HG03469 (cell line): Measurements from ENCODE around the gene INHBB.

ENCODE experiments used
- ATAC-seq: cut with Tn5 transposase; IDR thresholded peaks from one replicate; pipeline ENCODE4 v1.9.1; 2021; ENCODE audit warnings: mild to moderate bottlenecking, moderate library complexity, moderate number of reproducible peaks; ENCODE audit not compliant: unreplicated experiment

The INHBB gene

DNA sequence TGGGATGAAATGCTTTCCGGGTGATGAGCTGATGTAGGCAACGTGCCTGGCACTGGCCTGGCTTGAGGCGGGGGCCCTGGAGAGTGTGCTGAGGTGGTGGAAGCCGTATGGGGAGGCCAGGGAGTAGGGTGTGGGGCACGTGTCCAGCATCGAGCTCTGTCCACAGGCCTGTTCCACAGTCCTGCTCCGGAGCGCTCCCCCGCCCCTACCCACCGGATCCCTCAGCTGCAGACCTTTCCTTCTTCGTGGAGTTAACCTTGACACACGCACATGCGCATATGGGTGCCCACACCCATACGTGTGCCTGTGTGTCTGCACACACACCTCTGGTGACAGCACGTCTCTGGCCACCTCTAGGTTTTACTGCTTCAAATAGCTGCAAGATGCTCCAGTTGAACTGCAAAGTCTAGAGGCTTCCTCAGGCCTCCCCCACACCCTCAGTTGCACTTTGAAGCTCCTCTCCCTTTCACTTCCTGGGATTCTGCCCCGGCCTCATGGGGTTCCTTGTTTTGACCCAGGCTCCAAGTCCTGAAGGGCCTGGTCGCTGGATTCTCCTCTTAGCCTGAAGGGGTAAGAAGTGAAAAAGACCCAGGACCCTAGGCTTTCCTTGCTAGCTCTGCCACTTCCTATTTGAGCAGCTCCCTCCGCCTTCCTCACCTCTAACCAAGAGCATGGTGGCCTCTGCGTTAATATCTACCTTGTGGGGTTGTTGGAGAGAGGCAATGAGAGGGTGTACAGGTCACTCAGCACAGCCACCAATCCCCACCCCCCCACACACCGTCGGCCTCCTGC is 49.5 kb downstream of the INHBB start:
- no peak for ATAC-seq

DNA sequence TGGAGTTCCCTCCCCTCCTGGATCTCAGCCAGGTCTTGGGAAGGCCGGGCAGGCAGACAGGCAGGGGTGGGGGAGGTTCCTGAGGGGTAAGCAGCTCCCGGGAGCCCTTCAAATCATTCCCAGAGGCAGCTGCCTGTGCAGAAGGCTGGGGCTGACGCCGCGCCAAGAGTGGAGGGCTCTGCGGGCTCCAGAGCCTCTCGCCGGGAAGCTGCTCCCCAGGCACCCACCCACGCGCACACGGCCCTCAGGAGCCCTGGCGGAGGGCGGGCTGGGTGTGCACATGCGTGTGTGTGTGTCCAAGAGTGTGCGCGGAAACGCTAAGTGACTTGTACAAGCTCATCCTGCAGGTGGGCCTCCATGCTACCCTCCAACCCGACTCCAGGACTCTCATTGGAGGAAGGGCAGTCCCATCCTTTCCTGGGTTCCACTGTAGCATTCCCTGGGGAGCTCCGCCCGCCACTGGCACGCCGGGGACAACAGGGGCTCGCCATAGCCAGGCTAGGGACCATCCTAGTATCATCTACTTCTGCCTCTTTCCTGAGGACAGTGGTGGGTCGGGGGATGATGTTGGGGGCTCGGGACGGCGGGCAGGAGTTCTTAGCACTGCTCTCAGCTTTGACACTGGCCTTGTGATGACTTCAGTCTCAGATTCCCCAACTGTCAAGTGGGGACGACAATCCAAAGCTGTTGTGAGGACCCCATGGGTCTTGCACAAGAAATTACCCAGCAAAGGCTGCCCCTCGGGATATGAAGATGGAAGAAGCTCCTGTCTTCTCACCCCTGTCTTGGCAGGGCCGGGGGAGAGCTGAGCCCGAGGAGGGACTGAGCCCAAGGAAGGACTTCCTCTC is 50.3 kb downstream of the INHBB start:
- no peak for ATAC-seq

DNA sequence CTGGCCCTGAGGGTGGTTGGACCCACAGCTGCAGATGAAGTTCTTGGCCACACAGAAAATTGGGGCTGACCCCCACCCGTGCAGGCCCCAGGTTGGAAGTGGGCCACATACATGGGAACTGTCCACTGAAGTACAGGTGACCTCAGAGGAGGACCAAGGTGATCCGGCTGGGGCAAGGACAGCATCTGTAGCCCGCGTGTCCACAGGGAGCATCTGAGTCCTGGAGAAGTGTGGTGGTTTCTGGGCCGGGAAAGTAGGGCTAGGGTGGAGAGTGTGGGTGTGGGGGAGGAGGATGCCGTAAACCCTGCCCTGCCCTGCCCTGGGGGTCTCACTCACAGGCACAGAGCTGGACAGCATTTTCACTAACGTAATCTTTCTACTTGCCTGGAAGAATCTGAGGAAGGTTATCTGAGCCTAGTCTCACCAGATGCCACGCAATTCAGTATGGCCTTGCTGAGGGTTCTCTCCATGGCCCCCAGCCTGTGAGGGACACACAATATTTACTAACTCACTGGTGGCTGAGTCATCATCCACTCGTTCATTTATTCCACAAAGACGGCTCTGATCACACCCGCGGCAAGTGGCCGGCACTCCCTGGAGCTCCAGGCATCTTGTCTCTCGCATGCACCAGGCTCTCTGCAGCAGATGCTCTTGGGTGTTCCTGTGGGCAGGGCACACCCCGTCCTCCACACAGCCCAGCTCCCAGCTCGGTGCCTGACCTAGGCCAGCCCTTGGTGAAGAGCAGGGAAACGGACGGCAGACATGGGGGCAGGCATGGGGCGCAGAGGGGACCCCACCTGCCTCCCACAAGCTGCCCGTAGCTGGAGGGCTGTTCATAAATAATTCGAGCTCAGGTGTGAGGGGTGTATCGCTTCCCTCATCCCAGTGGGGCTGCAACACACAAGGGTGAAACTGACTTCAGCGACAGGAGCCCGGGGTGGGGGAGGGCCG is 51.2 kb downstream of the INHBB start:
- ATAC-seq: no peak

DNA sequence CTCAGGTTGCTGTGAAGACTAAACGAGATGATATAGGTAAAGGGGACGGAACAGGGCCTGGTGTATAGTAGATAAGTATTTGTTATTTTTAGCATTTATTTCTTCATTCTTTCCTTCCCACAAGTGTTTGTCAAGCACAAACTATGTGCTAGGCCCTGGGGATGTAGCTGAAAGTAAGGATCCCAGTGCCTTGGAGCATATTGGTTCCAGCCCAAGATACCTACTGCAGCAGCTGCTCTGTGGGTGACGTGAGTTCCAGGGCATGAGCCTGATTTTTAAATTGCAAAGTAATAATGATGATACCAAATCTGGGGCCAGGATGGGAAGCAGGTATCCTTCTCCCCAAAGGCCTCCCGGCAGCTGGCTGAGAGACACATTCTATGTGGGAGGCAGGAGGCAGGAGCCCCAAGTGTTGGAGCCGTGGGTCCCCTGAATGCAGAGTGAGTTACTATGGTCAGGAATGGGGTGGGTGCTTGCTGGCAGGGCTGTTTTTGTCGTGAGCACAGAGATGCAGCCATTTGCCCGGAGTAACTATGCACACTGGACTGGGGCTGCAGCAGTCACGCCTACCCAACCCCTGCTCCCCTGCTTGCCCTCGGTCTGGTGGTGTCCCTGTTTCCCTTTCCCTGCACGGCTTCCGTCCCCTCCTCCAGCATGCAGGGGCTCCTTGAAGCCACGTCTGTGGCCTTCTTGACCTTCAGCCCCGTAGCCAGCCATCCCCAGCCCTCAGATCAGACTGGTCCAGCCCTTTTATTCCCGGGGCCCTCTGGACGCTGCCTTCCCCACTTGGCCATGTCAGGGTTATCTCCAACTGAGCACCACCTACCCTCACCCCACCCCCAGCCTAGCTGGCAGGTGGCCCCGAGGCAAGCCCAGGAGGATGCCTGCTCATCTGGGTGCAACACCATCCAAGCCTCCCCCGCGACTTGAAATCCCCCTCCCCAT is 52.4 kb downstream of the INHBB start:
- ATAC-seq: no peak

DNA sequence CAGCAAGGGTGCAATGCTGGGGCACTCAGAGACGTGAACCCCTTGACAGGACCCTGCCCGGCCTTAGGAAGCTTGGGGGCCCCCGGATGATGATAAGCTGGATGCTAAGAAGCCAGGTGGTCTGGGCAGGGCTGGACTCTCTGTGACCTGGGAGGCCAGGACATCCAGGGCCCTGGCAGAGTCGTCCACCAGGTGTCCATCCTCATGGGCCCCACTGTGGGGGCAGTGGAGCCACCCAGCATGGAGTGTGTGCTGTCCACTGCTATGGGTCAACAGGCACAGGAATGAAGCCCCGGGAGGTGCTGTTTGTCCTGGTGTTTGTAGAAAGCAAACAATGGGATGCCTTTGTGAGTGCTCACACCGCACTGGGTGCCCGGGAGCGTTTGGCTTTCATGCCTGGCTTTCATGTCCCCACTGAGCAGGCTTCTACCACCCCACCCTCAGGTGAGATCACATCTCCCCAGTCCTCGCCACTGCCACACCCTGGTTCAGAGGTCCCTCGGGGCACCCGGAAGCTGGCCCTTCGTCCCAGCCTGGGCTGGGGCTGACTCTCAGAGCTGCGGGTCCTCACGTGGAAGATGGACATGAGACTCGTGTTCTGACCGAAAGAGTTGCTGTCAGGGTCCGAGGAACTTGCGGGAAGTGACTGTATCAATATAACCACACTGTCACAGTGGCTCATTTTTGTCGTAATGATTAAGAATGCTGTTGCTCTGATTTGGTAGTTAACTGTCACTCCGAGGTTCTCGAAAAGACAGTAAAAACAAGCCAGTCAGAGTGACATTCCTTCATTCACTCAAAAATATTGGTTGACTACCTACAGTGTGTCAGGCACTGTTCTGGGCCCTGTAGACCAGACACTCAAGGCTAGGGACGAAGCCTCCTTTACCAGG is 53.3 kb downstream of the INHBB start:
- no peak for ATAC-seq

DNA sequence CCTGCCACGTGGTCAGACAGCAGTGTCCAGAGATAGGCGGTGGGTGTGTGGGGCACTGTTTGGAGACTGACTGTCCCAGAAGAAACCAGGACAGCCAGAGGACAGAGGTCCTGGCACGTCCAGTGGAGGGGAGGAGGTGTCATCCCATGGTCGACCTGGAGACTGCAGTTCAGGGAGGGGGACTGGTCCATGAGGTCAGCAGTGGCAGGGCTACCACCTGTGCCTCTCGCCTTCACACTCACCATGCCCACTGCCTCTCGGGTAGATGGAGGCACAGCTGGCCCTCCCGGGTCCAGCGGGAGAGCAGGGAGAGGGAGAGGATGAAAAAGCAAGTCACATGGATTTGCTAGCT is 53.9 kb downstream of the INHBB start:
- no peak for ATAC-seq

DNA sequence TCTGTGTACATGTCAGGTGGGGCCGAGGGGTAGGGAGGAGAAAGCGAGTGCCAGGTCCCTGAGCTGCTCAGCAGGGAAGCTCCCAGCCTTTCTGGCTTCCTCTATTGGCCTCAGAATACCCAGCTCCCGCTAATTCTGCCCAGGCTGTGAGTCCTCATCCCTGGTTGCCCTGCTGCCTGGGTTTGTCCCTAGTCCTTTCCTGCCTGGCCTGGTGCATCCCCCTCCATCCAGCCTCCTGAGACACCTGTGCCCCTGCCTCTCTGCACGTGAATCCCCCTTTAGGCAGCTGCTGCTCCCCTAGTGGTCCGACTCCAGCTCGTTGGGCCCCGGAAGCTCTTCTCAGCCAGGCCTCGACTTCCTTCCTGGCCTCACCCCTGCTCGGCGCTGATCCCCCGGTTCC is 54.6 kb downstream of the INHBB start:
- ATAC-seq: no peak
